Kidney (tissue), 14 donors: ENCODE results near the gene DPAGT1. TPM values are rescaled to one million over a fixed set of nuclear protein-coding genes. Genes with fewer than 3 reads are reported as not detected.
A peak's percentile ranks its signal among the peaks of the same experiment; 100 is the strongest.

Source experiments
- DNase-seq, 5 donors: peaks; one replicate each; pipeline ENCODE4 v3.0.0-alpha.2; 2013 to 2020
- FAIRE-seq: peaks from 2 replicates; lab custom pipeline; 2012; peaks lifted over from hg19 to GRCh38; lab: Jason Lieb, UNC
- H3K27ac ChIP-seq, 2 donors: one replicate each; pipeline ENCODE4 v1.7.0; 2013; ENCODE audit warnings: low read depth in 2 of 2, low read length in 2 of 2, inconsistent platforms in 1 of 2
- H3K27me3 ChIP-seq: one replicate; pipeline ENCODE4 v1.7.1; 2013; ENCODE audit warnings: low read length, inconsistent platforms; ENCODE audit not compliant: control insufficient read depth, insufficient read depth
- H3K36me3 ChIP-seq, 3 donors: one replicate each; pipeline versions ENCODE4 v1.7.0 to v1.7.1; 2013; ENCODE audit warnings: low read length in 3 of 3, control low read depth in 1 of 3, inconsistent platforms in 1 of 3; ENCODE audit not compliant: insufficient read depth in 3 of 3, control insufficient read depth in 2 of 3
- H3K4me1 ChIP-seq, 3 donors: one replicate each; pipeline versions ENCODE4 v1.7.0 to v1.7.1; 2013; ENCODE audit warnings: low read length in 3 of 3, inconsistent platforms in 1 of 3, low read depth in 1 of 3; ENCODE audit not compliant: control insufficient read depth in 2 of 3, insufficient read depth in 2 of 3
- H3K4me3 ChIP-seq, 3 donors: one replicate each; pipeline versions ENCODE4 v1.7.0 to v1.8.1; 2013; ENCODE audit warnings: low read length in 3 of 3, control low read depth in 1 of 3, inconsistent platforms in 1 of 3
- H3K9ac ChIP-seq, 3 donors: one replicate each; pipeline versions ENCODE4 v1.7.0 to v1.7.1; 2013; ENCODE audit warnings: low read length in 3 of 3, control low read depth in 1 of 3, inconsistent platforms in 1 of 3
- H3K9me3 ChIP-seq, 3 donors: one replicate each; pipeline versions ENCODE4 v1.7.0 to v1.7.1; 2013; ENCODE audit warnings: low read length in 3 of 3, control low read depth in 1 of 3, inconsistent platforms in 1 of 3; ENCODE audit not compliant: control insufficient read depth in 2 of 3, insufficient read depth in 1 of 3
- CTCF ChIP-seq: IDR thresholded peaks from 3 replicates; pipeline ENCODE4 v1.5.1; 2012; ENCODE audit warnings: mild to moderate bottlenecking, moderate library complexity, borderline replicate concordance; ENCODE audit not compliant: insufficient read depth; ENCODE audit errors: extremely low read depth
- intact Hi-C: fragments of 100-400 bp; cut with DNase I; formaldehyde crosslinking; loops from one replicate; pipeline ENCODE4 v1.11.1; 2022
- polyA plus RNA-seq: library from polyadenylated mRNA; stranded (reverse); fragments of 350-450 nt; fragmentation: Illumina TruSeq; extraction: RNeasy Lipid Tissue Mini Kit (QIAGEN cat#74804); gene quantifications from one replicate; pipeline ENCODE4 v1.2.3, GENCODE V29; 2014; ENCODE audit warnings: low read depth, low replicate concordance; ENCODE audit not compliant: insufficient read depth
- total RNA-seq: library from RNA; stranded (reverse); fragmentation: NEBNext Ultra II Directional; extraction: Animal tissue kit (Norgen Biotek cat#: 25700); gene quantifications from one replicate; pipeline ENCODE4 v1.2.1, GENCODE V29; 2021
- donor health status: control.
- donor health status: control.
- donor health status: control.
- donor health status: control.
- donor health status: control.
- donor health status: DM: yes; HTN: yes; CAD: no.
- donor health status: Normal renal cell carcinoma (clear cell type).

The DPAGT1 gene
- total and polyA plus RNA-seq, 2 donors from 2014 or later = 34.8 to 41.0 TPM

GRCh38 chr11:119094816-119095065 is 6.9 kb downstream of the DPAGT1 start:
- Histone ChIP-seq H3K36me3 (peaks cover 6 to 20% (median 11%) of the 10 kb centered on the region in 3 donors), H3K9ac (peak overlapping the region; percentile 1 to 85 (median 78)), H3K9me3 (no peaks in the 10 kb centered on the region), H3K4me1 (peaks cover 0 to 10% (median 3%) of the 10 kb centered on the region in 3 donors), H3K4me3 (peak overlapping the region; percentile 42 to 85 (median 78)), H3K27ac (peak overlapping the region; percentile 90 to 91), H3K27me3 (no peaks in the 10 kb centered on the region)
- DNase-seq (peak in 3 of 5 donors; percentile 83 to 96 (median 90)), FAIRE-seq (no peak)
- intact Hi-C loops = no loop called here
- TF ChIP-seq CTCF = peak; percentile 63

- FAIRE-seq = no peak
- no peaks in the 10 kb centered on the region for H3K27me3 ChIP-seq
- peak overlapping the region; percentile 90 to 91 for H3K27ac ChIP-seq
Observed at GRCh38 chr11:119093942-119094815, 7.5 kb downstream of the DPAGT1 start.

GRCh38 chr11:119092880-119093842 is 8.5 kb downstream of the DPAGT1 start:
- Histone ChIP-seq H3K36me3 (peaks cover 2 to 20% (median 11%) of the 10 kb centered on the region in 3 donors), H3K4me3 (peak overlapping the region; percentile 42 to 85 (median 69)), H3K4me1 (peaks cover 0 to 10% (median 3%) of the 10 kb centered on the region in 3 donors), H3K9me3 (no peaks in the 10 kb centered on the region), H3K27ac (no peak overlapping the region), H3K9ac (peak overlapping the region in 2 of 3 donors; percentile 56 to 78), H3K27me3 (no peaks in the 10 kb centered on the region)
- no peak for TF ChIP-seq CTCF
- no peak for FAIRE-seq
- intact Hi-C loops = no loop called here
- DNase-seq = no peak

More at GRCh38 chr11:119093942-119094815, 7.5 kb downstream of the DPAGT1 start:
- Histone ChIP-seq H3K4me3 (peak overlapping the region; percentile 42 to 85 (median 69)), H3K9ac (peak overlapping the region; percentile 56 to 78 (median 78)), H3K4me1 (peaks cover 0 to 10% (median 3%) of the 10 kb centered on the region in 3 donors), H3K9me3 (no peaks in the 10 kb centered on the region), H3K36me3 (peaks cover 6 to 20% (median 11%) of the 10 kb centered on the region in 3 donors)
- DNase-seq = peak in 2 of 5 donors; percentile 42 to 82
- TF ChIP-seq CTCF = no peak
- intact Hi-C loops = no loop called here
